Adipocyte (in vitro differentiated cells): ENCODE results near the gene ZNF862.

ENCODE experiments used
- DNase-seq: peaks from one replicate; pipeline ENCODE4 v3.0.0-alpha.2; 2015; ENCODE audit warnings: low read depth
- H3K27me3 ChIP-seq: replicated peaks from 2 replicates; pipeline ENCODE4 v1.7.0; 2013; ENCODE audit warnings: mild to moderate bottlenecking, low read length, moderate library complexity; ENCODE audit not compliant: control insufficient read depth, insufficient read depth
- H3K36me3 ChIP-seq: 2 replicates; pipeline ENCODE4 v1.7.0; 2013; ENCODE audit warnings: low read length, mild to moderate bottlenecking, moderate library complexity; ENCODE audit not compliant: control insufficient read depth, insufficient read depth, severe bottlenecking
- H3K4me1 ChIP-seq: 2 replicates; pipeline ENCODE4 v1.7.0; 2013; ENCODE audit warnings: mild to moderate bottlenecking, low read length, moderate library complexity; ENCODE audit not compliant: control insufficient read depth, insufficient read depth
- H3K4me3 ChIP-seq: 2 replicates; pipeline ENCODE4 v1.7.0; 2013; ENCODE audit warnings: mild to moderate bottlenecking, low read length, moderate library complexity
- H3K9ac ChIP-seq: 2 replicates; pipeline ENCODE4 v1.7.0; 2013; ENCODE audit warnings: mild to moderate bottlenecking, low read length, moderate library complexity
- H3K9me3 ChIP-seq: 2 replicates; pipeline ENCODE4 v1.7.0; 2013; ENCODE audit warnings: mild to moderate bottlenecking, low read length, moderate library complexity; ENCODE audit not compliant: control insufficient read depth

Gene ZNF862

DNA sequence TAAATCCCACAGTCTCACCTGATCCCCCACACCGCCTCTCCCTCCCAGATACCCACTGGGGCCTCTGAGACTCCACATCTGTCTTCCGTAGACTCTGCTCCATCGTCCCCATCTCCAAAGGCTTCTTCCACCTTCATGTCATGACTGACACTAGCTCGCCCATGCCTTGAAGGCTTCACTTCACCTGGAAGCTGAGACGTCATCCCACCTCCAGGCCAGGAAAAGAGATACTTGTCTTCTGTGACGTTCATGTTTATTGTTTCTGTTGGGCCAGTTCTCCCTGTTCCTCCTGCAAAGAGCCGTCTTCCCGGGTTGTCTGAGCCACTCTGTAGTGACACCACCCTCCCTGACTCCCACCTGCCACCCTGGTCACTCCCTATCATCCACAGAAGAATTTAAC lies 3.6 kb upstream of the ZNF862 start:
- Histone ChIP-seq H3K9ac (no peak overlapping the region), H3K4me1 (peaks cover 9% of the 10 kb centered on the region), H3K27me3 (peaks cover 31% of the 10 kb centered on the region), H3K9me3 (no peaks in the 10 kb centered on the region), H3K4me3 (no peak overlapping the region), H3K36me3 (no peaks in the 10 kb centered on the region)
- DNase-seq = no peak

DNA sequence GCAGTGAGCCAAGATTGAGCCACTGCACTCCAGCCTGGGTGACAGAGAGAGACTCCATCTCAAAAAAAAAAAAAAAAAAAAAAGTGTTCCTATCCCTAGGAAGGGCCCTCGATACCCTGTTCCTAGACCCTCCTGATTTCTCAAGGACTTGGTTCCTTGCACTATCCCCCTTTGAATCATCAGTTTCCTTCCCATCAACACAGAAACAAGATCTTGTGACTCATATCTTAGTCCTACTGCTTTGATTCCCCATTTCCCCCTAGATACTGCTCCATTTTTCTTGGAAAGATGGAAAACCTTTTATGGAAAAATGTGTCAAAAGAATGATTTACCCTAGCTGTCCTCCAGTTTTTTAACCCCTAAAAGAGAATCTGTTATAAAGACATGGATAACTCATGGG lies 1.7 kb upstream of the ZNF862 start:
- Histone ChIP-seq H3K4me3 (no peak overlapping the region), H3K36me3 (no peaks in the 10 kb centered on the region), H3K9ac (no peak overlapping the region), H3K4me1 (peaks cover 9% of the 10 kb centered on the region), H3K9me3 (no peaks in the 10 kb centered on the region), H3K27me3 (peaks cover 26% of the 10 kb centered on the region)
- no peak for DNase-seq

GRCh38 chr7:149837564-149838223 lies 481 bp upstream of the ZNF862 start:
- Histone ChIP-seq H3K4me3 (peak overlapping the region; percentile 98), H3K9ac (no peak overlapping the region), H3K27me3 (peaks cover 20% of the 10 kb centered on the region), H3K4me1 (peaks cover 9% of the 10 kb centered on the region), H3K36me3 (no peaks in the 10 kb centered on the region), H3K9me3 (no peaks in the 10 kb centered on the region)
- DNase-seq = no peak

DNA sequence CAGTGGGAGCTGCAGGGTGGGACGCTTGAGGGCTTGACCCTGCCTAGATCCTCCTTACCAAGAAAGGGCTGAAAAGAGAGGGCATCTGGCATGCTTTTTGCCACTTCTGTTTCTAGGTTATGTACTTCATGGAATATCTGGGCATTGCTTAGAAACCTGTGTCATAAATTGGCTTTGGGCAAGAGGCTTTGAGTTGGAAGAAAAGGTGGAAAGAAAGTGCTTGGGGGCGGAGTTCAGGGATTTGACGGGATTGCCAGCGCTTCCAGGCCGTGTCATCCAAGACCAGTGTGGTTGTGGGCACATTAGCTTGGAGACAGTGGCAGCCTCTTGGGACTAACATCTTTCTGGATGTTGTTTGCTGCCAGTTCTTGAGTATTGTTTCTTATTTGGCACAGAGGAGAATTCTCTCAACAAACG lies 825 bp downstream of the ZNF862 start:
- peak overlapping the region; percentile 98 for H3K4me3 ChIP-seq
- DNase-seq = peak; percentile 40
- peak overlapping the region; percentile 90 for H3K9ac ChIP-seq
- peaks cover 9% of the 10 kb centered on the region for H3K4me1 ChIP-seq
- no peaks in the 10 kb centered on the region for H3K9me3 ChIP-seq
- peaks cover 11% of the 10 kb centered on the region for H3K27me3 ChIP-seq
- H3K36me3 ChIP-seq = no peaks in the 10 kb centered on the region

DNA sequence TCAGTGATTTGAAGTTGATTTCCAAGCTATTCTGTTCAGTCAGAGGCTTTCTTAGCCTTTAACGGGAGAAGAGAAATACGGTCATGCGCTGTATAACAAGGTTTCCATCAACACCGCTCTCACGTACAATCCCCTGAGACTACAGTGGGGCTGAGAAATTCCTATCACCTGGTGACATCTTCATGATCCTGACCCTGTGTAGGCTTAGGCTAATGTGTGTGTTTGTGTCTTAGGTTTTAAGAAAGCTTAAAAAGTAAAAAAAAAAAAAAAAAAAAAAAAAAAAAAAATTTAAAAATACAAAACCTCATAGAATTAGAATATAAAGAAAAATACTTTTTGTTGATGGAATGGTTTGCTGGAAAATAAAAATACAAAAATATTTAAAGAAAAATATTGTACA lies 1.8 kb downstream of the ZNF862 start:
- no peak overlapping the region for H3K4me3 ChIP-seq
- H3K9me3 ChIP-seq = no peaks in the 10 kb centered on the region
- peaks cover 10% of the 10 kb centered on the region for H3K4me1 ChIP-seq
- H3K27me3 ChIP-seq = peaks cover 3% of the 10 kb centered on the region
- no peak overlapping the region for H3K9ac ChIP-seq
- no peak for DNase-seq
- H3K36me3 ChIP-seq = no peaks in the 10 kb centered on the region

- Histone ChIP-seq H3K4me1 (peaks cover 20% of the 10 kb centered on the region), H3K27me3 (no peaks in the 10 kb centered on the region), H3K4me3 (no peak overlapping the region), H3K36me3 (peaks cover 9% of the 10 kb centered on the region), H3K9me3 (no peaks in the 10 kb centered on the region), H3K9ac (no peak overlapping the region)
- DNase-seq = no peak
Measured at GRCh38 chr7:149843566-149843965, 5.4 kb downstream of the ZNF862 start.

GRCh38 chr7:149844445-149844844 lies 6.3 kb downstream of the ZNF862 start:
- peaks cover 10% of the 10 kb centered on the region for H3K36me3 ChIP-seq
- H3K27me3 ChIP-seq = no peaks in the 10 kb centered on the region
- no peak overlapping the region for H3K4me3 ChIP-seq
- H3K9me3 ChIP-seq = no peaks in the 10 kb centered on the region
- peaks cover 13% of the 10 kb centered on the region for H3K4me1 ChIP-seq
- DNase-seq = no peak
- no peak overlapping the region for H3K9ac ChIP-seq

GRCh38 chr7:149845257-149845980 lies 7.2 kb downstream of the ZNF862 start:
- H3K36me3 ChIP-seq = peaks cover 10% of the 10 kb centered on the region
- H3K4me3 ChIP-seq = no peak overlapping the region
- no peaks in the 10 kb centered on the region for H3K27me3 ChIP-seq
- no peak overlapping the region for H3K9ac ChIP-seq
- DNase-seq = no peak
- peaks cover 11% of the 10 kb centered on the region for H3K4me1 ChIP-seq
- no peaks in the 10 kb centered on the region for H3K9me3 ChIP-seq

DNA sequence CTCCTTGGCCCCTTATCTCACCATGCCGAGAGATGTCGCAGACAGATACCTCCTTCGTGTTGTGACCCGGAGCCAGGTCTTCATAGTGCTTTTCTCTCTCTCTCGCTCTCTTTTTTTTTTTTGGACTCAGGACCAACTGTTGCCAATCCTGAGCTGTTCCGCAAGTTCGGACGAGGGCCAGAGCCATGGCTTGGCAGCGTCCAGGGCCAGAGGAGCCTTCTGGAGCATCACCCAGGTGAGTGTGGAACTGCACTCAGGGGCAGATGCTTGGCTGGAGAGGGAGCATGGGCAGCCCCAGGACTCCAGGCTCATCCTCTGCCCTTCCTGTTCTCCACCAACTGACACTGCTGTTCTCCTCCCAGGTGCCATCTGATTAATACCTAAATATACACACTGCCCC lies 7.8 kb downstream of the ZNF862 start:
- H3K9ac ChIP-seq = no peak overlapping the region
- peaks cover 10% of the 10 kb centered on the region for H3K36me3 ChIP-seq
- no peak for DNase-seq
- no peak overlapping the region for H3K4me3 ChIP-seq
- H3K9me3 ChIP-seq = no peaks in the 10 kb centered on the region
- peaks cover 11% of the 10 kb centered on the region for H3K4me1 ChIP-seq
- H3K27me3 ChIP-seq = no peaks in the 10 kb centered on the region

- H3K9ac ChIP-seq = no peak overlapping the region
- H3K4me1 ChIP-seq = peaks cover 11% of the 10 kb centered on the region
- no peaks in the 10 kb centered on the region for H3K9me3 ChIP-seq
- no peak for DNase-seq
- H3K36me3 ChIP-seq = peaks cover 10% of the 10 kb centered on the region
- H3K27me3 ChIP-seq = no peaks in the 10 kb centered on the region
- H3K4me3 ChIP-seq = no peak overlapping the region
Measured at GRCh38 chr7:149846436-149847046, 8.4 kb downstream of the ZNF862 start.

- H3K4me3 ChIP-seq = no peak overlapping the region
- no peak for DNase-seq
- H3K9ac ChIP-seq = no peak overlapping the region
- no peaks in the 10 kb centered on the region for H3K9me3 ChIP-seq
- peaks cover 11% of the 10 kb centered on the region for H3K4me1 ChIP-seq
- H3K36me3 ChIP-seq = peaks cover 16% of the 10 kb centered on the region
- H3K27me3 ChIP-seq = no peaks in the 10 kb centered on the region
Measured at GRCh38 chr7:149849174-149849573, 11.0 kb downstream of the ZNF862 start.
